Peyer's patch (tissue), 4 donors: ENCODE data around the gene LAMTOR4. TPM values are rescaled to one million over a fixed set of nuclear protein-coding genes. Genes with fewer than 3 reads are reported as not detected.
"Not testable (repeated sequence)": the region's sequence is repeated elsewhere in the genome, so short reads cannot be mapped to it uniquely, and the experiment has no call there.

ENCODE experiments used
- DNase-seq, 3 donors: peaks; one replicate each; pipeline ENCODE4 v3.0.0-alpha.2; 2017 to 2019
- H3K27ac ChIP-seq, 4 donors: fragments of 200-600 bp; sonication (generic); one replicate each; pipeline ENCODE4 v1.5.1; 2016 to 2019
- H3K27me3 ChIP-seq, 2 donors: fragments of 200-600 bp; sonication (generic); one replicate each; pipeline ENCODE4 v1.5.1; 2019
- H3K36me3 ChIP-seq, 3 donors: fragments of 200-600 bp; sonication (generic); one replicate each; pipeline ENCODE4 v1.5.1; 2016 to 2019
- H3K4me1 ChIP-seq, 4 donors: fragments of 200-600 bp; sonication (generic); one replicate each; pipeline ENCODE4 v1.5.1; 2016 to 2019
- H3K4me3 ChIP-seq, 4 donors: fragments of 200-600 bp; sonication (generic); 1 replicate in 3 of 4; 2 replicates in 1 of 4; pipeline ENCODE4 v1.5.1; 2016 to 2019; ENCODE audit warnings: mild to moderate bottlenecking in 1 of 4
- H3K9me3 ChIP-seq, 4 donors: fragments of 200-600 bp; sonication (generic); one replicate each; pipeline ENCODE4 v1.5.1; 2016 to 2019; ENCODE audit warnings: mild to moderate bottlenecking in 1 of 4
- POLR2A ChIP-seq, 2 donors: fragments of 450-650 bp; IDR thresholded peaks; one replicate each; pipeline ENCODE4 v1.5.1; 2017; ENCODE audit warnings: antibody characterized with exemption in 2 of 2, mild to moderate bottlenecking in 2 of 2, moderate library complexity in 2 of 2
- total RNA-seq, 4 donors: library from RNA; depleted of rRNA; stranded (reverse); fragments of >200 nt; gene quantifications; one replicate each; pipeline ENCODE4 v1.1.0, GENCODE V29; 2016
- TF ChIP-seq, protein P1 (sequence below), 6 experiments: fragments of 450-650 bp in 4 of 6; fragments of 200-600 bp in 2 of 6; sonication (generic) in 1 of 6; IDR thresholded peaks; one replicate each; pipeline ENCODE4 v1.5.1; 2017 to 2019; ENCODE audit warnings: antibody characterized with exemption in 6 of 6, mild to moderate bottlenecking in 3 of 6, moderate library complexity in 1 of 6

LAMTOR4 gene
- total RNA-seq, 4 donors from 2014 or later = 194 to 312 (median 237) TPM

DNA sequence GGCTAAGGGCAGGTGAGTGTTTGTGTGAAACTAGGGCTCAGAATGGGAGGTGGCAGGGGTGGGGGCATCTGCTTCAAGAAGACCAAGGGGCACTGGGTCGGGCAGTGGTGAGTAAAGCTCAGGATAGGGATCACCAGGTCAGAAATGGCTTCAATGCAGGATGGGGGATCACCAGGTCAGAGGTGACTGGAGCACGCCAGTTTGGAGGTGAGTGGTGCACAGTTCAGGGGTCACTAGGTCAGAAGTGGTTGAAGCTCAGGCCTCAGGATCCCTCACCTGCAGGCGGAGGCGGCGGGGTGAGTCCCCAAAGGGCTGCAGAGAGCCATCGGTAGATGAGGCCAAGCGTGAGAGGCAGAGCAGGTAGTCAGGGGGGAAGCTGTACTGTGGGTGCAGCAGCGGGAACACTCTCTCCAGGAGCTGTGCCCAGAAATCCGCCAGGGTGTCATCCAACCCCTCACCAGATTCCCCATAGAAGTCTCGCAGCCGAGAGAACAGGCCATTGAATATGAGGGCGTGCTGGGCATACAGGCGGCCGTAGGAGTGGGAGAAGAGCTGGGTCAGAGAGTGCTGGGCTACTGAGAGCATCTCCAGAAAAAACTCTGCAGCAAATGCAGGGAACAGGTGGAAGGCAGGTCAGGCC is 26.7 kb downstream of the LAMTOR4 start:
- no peak for DNase-seq
- Histone ChIP-seq H3K9me3 (no peaks in the 10 kb centered on the region), H3K27me3 (no peaks in the 10 kb centered on the region), H3K36me3 (no peaks in the 10 kb centered on the region), H3K27ac (no peak overlapping the region), H3K4me3 (no peak overlapping the region), H3K4me1 (peaks cover 0 to 27% (median 16%) of the 10 kb centered on the region in 4 donors)
- TF ChIP-seq POLR2A (IDR thresholded peaks at IDR 0.05) = no peak
- TF ChIP-seq, protein P1, sequence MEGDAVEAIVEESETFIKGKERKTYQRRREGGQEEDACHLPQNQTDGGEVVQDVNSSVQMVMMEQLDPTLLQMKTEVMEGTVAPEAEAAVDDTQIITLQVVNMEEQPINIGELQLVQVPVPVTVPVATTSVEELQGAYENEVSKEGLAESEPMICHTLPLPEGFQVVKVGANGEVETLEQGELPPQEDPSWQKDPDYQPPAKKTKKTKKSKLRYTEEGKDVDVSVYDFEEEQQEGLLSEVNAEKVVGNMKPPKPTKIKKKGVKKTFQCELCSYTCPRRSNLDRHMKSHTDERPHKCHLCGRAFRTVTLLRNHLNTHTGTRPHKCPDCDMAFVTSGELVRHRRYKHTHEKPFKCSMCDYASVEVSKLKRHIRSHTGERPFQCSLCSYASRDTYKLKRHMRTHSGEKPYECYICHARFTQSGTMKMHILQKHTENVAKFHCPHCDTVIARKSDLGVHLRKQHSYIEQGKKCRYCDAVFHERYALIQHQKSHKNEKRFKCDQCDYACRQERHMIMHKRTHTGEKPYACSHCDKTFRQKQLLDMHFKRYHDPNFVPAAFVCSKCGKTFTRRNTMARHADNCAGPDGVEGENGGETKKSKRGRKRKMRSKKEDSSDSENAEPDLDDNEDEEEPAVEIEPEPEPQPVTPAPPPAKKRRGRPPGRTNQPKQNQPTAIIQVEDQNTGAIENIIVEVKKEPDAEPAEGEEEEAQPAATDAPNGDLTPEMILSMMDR (IDR thresholded peaks at IDR 0.05) = no peak

DNA sequence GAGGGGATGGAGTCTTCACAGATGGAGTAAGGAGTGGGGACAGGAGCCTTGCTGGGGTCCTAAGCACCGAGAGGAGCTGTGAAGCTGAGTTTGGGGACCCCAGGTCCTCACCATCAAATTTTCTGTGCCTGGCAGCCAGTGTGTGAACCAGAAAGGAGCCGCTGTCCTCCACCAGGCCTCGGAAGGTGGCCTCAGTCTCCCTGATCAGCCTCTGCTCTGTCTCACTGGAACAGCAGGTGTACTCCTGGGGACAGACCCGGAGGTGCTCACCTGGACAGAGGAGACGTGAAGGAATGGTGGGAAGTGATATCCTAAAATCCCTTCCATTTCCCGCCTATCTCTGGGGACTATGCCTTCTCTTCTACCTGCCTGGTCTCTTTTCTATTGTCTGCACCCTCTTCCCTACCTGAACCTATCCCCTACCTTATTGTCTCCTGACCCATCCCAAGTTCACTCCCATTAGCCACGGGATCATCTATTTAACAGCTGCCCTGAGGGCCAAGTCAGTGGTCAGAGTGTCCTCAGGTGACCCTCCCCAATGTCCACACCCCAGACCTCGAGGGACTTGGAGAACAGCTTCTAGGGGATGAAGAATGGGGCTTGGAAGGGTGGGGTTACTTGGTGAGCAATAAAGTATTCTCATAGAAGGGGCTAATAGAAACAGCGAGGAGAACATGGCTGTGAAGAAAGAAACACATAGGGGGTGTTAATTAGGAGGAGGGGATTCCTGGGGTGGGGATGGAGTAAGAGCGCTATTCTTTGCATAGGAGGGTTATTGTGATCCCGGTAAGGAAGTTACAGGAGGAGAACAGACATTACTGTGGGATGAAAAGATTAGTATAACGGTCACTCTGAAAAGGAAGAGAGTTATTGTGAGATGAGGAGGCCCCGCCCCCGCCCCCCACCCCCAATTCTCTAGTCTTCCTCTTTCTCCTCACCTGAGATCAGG is 27.7 kb downstream of the LAMTOR4 start:
- no peak for DNase-seq
- no peaks in the 10 kb centered on the region for H3K36me3 ChIP-seq
- peak overlapping the region; percentile 35 to 56 (median 51) for H3K4me3 ChIP-seq
- H3K9me3 ChIP-seq = no peaks in the 10 kb centered on the region
- TF ChIP-seq, protein P1 (IDR thresholded peaks at IDR 0.05) = no peak
- no peak for TF ChIP-seq POLR2A (IDR thresholded peaks at IDR 0.05)
- H3K27ac ChIP-seq = peak overlapping the region in 1 of 4 donors; percentile 65
- H3K27me3 ChIP-seq = no peaks in the 10 kb centered on the region
- H3K4me1 ChIP-seq = peaks cover 0 to 22% (median 12%) of the 10 kb centered on the region in 4 donors

DNA sequence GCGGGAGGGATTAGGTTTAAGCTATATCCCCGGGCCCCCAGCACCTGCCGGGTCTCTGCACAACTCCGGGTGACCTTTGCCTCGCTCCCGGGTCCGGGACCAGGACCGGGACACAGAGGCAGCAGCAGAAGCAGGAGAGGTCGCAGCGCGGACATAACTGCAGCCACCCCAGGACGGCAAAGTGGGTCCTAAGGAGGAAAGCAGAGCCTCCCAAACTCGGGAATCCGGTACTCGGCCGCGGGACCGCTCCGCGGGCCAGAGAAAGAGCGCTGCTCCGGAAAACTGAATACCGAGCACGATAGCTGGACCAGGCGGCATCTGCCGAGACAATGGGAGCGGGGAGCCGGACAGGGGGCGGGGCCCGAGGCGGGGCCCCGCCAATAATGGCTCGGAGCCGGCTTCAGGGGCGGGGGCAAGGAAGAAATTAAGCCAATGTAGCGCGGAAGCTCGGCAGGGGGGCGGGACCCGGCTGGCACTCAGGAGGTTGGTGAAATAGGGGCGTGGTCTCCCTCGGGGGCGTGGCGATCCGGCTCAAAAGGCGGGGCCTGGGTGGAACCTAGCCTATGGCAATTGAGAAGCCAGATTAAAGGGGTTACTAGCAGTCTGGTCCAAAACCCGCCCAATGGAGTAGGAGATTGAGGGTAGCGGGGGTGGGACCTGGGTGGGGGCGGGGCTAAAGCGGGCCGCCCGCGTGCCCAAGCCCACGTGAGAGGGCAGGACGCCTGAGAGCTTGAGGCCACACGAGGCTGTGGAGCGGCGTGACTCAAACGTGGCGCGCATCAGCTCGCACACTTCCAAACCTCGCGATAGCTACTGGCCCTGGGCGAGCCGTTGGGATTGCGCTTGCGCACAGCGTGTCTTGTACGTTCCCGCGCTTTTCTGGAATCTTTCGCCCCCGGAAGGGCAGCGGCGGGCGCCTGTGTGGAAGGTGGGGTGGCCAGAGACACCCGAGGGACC is 28.6 kb downstream of the LAMTOR4 start, which contains the start of the genes GPC2 and STAG3:
GPC2 (minus strand) TSS at position 337 of the 957 bp plus-strand sequence; CDS start at position 155, 182 bp downstream.
STAG3 (plus strand) TSS at position 874 of the 957 bp plus-strand sequence. CDS start 2,639 bp downstream, outside the sequence.
- Histone ChIP-seq H3K4me3 (peak within 1 kb of the TSS; percentile 35 to 56 (median 51)), H3K27me3 (no peaks in the 10 kb centered on the region), H3K27ac (peak within 1 kb of the TSS in 2 of 4 donors; percentile 6 to 65), H3K9me3 (no peaks in the 10 kb centered on the region), H3K4me1 (peaks cover 0 to 14% (median 8%) of the 10 kb centered on the region in 4 donors), H3K36me3 (no peaks in the 10 kb centered on the region)
- TF ChIP-seq POLR2A (IDR thresholded peaks at IDR 0.05) = no peak
- TF ChIP-seq, protein P1 (IDR thresholded peaks at IDR 0.05) = no peak
- DNase-seq = peak; percentile 95 to 98 (median 96)

DNA sequence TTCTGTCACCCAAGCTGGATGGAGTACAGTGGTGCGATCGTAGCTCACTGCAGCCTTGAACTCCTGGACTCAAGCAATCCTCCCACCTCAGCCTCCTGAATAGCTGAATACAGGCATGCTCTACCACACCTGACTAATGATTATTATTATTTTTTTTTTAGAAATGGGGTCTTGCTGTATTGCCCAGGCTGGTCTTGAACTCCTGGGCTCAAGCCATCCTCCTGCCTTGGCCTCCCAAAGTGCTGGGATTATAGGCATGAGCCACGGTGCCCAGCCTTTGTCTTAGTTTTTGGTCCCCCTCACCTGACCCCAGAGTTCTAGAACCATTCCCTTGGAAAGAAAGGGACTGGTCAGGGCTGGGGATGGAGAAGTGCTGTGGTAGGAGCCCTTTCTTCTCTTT is 31.4 kb downstream of the LAMTOR4 start:
- H3K36me3 ChIP-seq, DNase-seq, H3K9me3 ChIP-seq, H3K4me3 ChIP-seq, H3K27me3 ChIP-seq, H3K27ac ChIP-seq: not testable (repeated sequence)
- H3K4me1 ChIP-seq = peaks cover 0 to 14% (median 8%) of the 10 kb centered on the region in 4 donors

DNA sequence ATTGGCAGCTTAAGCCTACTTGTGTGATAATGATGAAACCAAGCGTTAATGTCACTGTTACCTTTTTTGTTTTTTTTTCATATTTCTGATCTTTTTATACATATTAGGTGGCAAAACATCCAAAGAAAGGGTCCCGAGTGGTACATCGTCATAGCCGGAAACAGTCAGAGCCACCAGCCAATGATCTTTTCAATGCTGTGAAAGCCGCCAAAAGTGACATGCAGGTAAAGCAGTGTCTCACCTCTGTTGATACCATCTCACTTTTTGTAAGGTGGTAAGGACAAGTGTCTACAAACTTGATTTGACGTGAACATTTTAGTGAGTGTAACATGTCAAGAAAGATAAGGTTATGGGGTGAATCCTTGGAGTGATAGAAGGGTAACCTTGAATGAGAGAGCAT is 33.9 kb downstream of the LAMTOR4 start:
- H3K36me3 ChIP-seq, H3K9me3 ChIP-seq, DNase-seq, H3K4me1 ChIP-seq, H3K4me3 ChIP-seq, H3K27me3 ChIP-seq, H3K27ac ChIP-seq: not testable (repeated sequence)

DNA sequence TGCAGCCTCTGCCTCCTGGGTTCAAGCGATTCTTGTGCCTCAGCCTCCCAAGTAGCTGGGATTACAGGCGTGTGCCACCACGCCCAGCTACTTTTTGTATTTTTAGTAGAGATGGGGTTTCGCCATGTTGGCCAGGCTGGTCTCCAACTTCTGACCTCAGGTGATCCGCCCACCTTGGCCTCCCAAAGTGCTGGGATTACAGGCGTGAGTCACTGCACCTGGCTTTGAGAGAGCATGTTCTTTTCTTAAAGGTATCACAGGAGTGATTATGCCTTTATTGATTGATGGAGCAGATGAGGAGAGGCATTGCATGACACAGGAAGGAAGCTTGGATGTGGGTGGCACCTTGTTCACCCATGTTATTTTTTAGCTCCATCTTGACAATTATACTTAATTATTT is 34.4 kb downstream of the LAMTOR4 start:
- not testable (repeated sequence) for DNase-seq, H3K4me1 ChIP-seq, H3K9me3 ChIP-seq, H3K36me3 ChIP-seq, H3K27me3 ChIP-seq, H3K27ac ChIP-seq, H3K4me3 ChIP-seq
